Skeletal muscle tissue (tissue), 4 donors: ENCODE data around the gene FBXO31. TPM values are rescaled to one million over a fixed set of nuclear protein-coding genes. Genes with fewer than 3 reads are reported as not detected.
A peak's percentile ranks its signal among the peaks of the same experiment; 100 is the strongest.

Experiments
- H3K27ac ChIP-seq: one replicate; pipeline ENCODE4 v1.7.0; 2013; ENCODE audit warnings: mild to moderate bottlenecking, low read depth, low read length, inconsistent platforms
- H3K27me3 ChIP-seq, 3 donors: one replicate each; pipeline ENCODE4 v1.7.0; 2013; ENCODE audit warnings: low read length in 3 of 3; ENCODE audit not compliant: control insufficient read depth in 3 of 3, insufficient read depth in 3 of 3
- H3K36me3 ChIP-seq, 3 donors: one replicate each; pipeline ENCODE4 v1.7.0; 2013; ENCODE audit warnings: low read length in 3 of 3; ENCODE audit not compliant: control insufficient read depth in 3 of 3, insufficient read depth in 3 of 3
- H3K4me1 ChIP-seq, 3 donors: one replicate each; pipeline ENCODE4 v1.7.0; 2013; ENCODE audit warnings: low read length in 3 of 3, mild to moderate bottlenecking in 3 of 3; ENCODE audit not compliant: control insufficient read depth in 3 of 3, insufficient read depth in 3 of 3
- H3K4me3 ChIP-seq, 3 donors: one replicate each; pipeline ENCODE4 v1.7.0; 2013; ENCODE audit warnings: low read length in 3 of 3
- H3K9ac ChIP-seq, 3 donors: one replicate each; pipeline ENCODE4 v1.7.0; 2013; ENCODE audit warnings: low read length in 3 of 3, mild to moderate bottlenecking in 3 of 3, moderate library complexity in 2 of 3, low read depth in 1 of 3
- H3K9me3 ChIP-seq, 3 donors: one replicate each; pipeline ENCODE4 v1.7.0; 2013; ENCODE audit warnings: low read length in 3 of 3; ENCODE audit not compliant: control insufficient read depth in 3 of 3
- total RNA-seq: library from RNA; depleted of rRNA; stranded (reverse); fragments of >200 nt; gene quantifications from one replicate; pipeline ENCODE4 v1.2.3, GENCODE V29; 2014
- donor health status: Osteomylitis.

The FBXO31 gene
- total RNA-seq, 1 donor from 2014 or later: 26.6 TPM

DNA sequence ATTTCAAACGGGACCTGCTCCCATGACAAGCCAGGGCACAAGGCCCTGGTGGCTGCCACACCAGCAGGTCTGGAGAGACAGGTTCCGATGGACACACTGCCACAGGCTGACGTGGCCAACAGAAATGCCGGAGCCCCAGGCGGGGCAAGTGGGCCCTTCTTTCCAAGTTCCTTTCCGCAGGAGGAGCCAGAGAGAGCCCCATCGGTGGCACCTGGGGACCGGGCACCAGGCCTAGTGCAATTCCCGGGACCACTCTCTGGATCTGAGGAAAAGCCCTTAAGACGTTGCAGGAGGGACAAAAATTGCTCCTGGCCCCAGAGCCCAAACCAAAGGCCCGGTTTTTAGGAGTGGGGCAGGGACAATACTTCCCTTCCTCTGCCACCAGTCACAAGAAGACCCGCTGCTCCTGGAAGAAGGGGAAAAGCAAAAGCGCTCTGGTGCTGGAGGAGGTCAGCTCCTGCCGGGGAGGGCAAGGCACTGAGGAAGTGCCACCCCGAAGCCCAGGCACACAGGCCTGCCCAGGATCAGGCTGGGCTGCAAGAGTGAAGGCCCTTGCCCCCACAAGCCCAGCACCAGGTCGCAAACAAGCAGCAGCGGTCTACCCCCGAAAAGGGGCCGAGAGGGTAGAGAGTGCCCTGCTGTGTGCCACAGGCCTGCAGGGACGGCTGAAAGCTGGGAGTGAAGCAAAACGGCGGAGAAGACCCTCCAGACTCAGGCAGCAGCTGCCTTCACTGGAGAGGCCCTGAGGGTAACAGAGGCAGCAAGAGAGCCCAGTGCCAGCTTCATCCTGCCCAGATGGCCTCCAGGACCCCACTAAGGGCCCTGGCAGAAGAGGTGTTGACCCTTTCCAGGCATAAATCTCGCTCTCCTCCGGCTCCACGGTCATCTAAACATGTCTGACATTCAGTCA is 37.7 kb upstream of the FBXO31 start:
- Histone ChIP-seq H3K27ac (no peak overlapping the region), H3K27me3 (no peaks in the 10 kb centered on the region), H3K9ac (no peak overlapping the region), H3K4me1 (peaks cover 0 to 2% (median 0%) of the 10 kb centered on the region in 3 donors), H3K36me3 (peaks cover 41 to 62% (median 49%) of the 10 kb centered on the region in 3 donors), H3K4me3 (no peak overlapping the region), H3K9me3 (no peaks in the 10 kb centered on the region)

- no peak overlapping the region for H3K9ac ChIP-seq
- H3K36me3 ChIP-seq: peaks cover 45 to 63% (median 53%) of the 10 kb centered on the region in 3 donors
Observed at GRCh38 chr16:87420026-87421002, 36.7 kb upstream of the FBXO31 start.

GRCh38 chr16:87418644-87419043 is 35.1 kb upstream of the FBXO31 start:
- Histone ChIP-seq H3K27ac (no peak overlapping the region), H3K4me3 (no peak overlapping the region), H3K9me3 (no peaks in the 10 kb centered on the region), H3K4me1 (peaks cover 0 to 2% (median 0%) of the 10 kb centered on the region in 3 donors), H3K27me3 (no peaks in the 10 kb centered on the region), H3K36me3 (peaks cover 52 to 62% (median 54%) of the 10 kb centered on the region in 3 donors), H3K9ac (no peak overlapping the region)

More at GRCh38 chr16:87420026-87421002, 36.7 kb upstream of the FBXO31 start:
- no peak overlapping the region for H3K4me3 ChIP-seq
- no peaks in the 10 kb centered on the region for H3K9me3 ChIP-seq
- no peaks in the 10 kb centered on the region for H3K27me3 ChIP-seq
- H3K27ac ChIP-seq: no peak overlapping the region
- peaks cover 0 to 2% (median 0%) of the 10 kb centered on the region in 3 donors for H3K4me1 ChIP-seq

DNA sequence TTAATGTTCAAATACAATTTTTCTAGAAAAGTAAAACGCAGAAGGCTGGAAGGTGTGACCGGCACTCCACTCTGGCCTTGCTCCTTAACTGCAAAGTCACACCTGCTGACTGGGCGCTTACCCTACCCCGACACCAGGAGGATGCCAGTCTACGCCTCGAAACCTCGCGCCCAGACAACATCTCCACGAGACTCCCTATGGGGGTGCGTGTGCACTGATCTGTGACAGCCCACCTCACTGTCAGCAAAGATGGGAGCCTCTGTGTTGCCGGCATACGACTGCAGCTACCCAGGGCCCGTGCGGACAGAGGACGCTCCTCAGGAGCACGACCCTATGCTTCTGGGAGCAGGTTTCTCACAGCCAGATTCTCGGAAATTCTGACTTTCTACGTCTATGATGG is 34.6 kb upstream of the FBXO31 start:
- H3K36me3 ChIP-seq: peaks cover 48 to 59% (median 54%) of the 10 kb centered on the region in 3 donors
- no peak overlapping the region for H3K27ac ChIP-seq
- H3K9me3 ChIP-seq: no peaks in the 10 kb centered on the region
- no peaks in the 10 kb centered on the region for H3K27me3 ChIP-seq
- peaks cover 0 to 2% (median 0%) of the 10 kb centered on the region in 3 donors for H3K4me1 ChIP-seq
- H3K9ac ChIP-seq: no peak overlapping the region
- H3K4me3 ChIP-seq: no peak overlapping the region

GRCh38 chr16:87417528-87417910 is 33.9 kb upstream of the FBXO31 start:
- no peaks in the 10 kb centered on the region for H3K27me3 ChIP-seq
- peaks cover 0 to 2% (median 0%) of the 10 kb centered on the region in 3 donors for H3K4me1 ChIP-seq
- H3K4me3 ChIP-seq: no peak overlapping the region
- H3K9ac ChIP-seq: no peak overlapping the region
- no peaks in the 10 kb centered on the region for H3K9me3 ChIP-seq
- peaks cover 48 to 61% (median 55%) of the 10 kb centered on the region in 3 donors for H3K36me3 ChIP-seq
- no peak overlapping the region for H3K27ac ChIP-seq

GRCh38 chr16:87416826-87417527 is 33.4 kb upstream of the FBXO31 start:
- H3K27me3 ChIP-seq: no peaks in the 10 kb centered on the region
- H3K4me3 ChIP-seq: no peak overlapping the region
- peaks cover 51 to 64% (median 58%) of the 10 kb centered on the region in 3 donors for H3K36me3 ChIP-seq
- no peaks in the 10 kb centered on the region for H3K9me3 ChIP-seq
- H3K4me1 ChIP-seq: peaks cover 0 to 2% (median 0%) of the 10 kb centered on the region in 3 donors
- H3K9ac ChIP-seq: peak overlapping the region in 1 of 3 donors; percentile 8
- no peak overlapping the region for H3K27ac ChIP-seq

GRCh38 chr16:87415441-87415840 is 31.9 kb upstream of the FBXO31 start:
- no peak overlapping the region for H3K4me3 ChIP-seq
- H3K27ac ChIP-seq: no peak overlapping the region
- H3K9me3 ChIP-seq: no peaks in the 10 kb centered on the region
- H3K36me3 ChIP-seq: peaks cover 57 to 62% (median 58%) of the 10 kb centered on the region in 3 donors
- H3K27me3 ChIP-seq: no peaks in the 10 kb centered on the region
- H3K4me1 ChIP-seq: peaks cover 0 to 2% (median 0%) of the 10 kb centered on the region in 3 donors
- H3K9ac ChIP-seq: no peak overlapping the region

- Histone ChIP-seq H3K27ac (no peak overlapping the region), H3K4me3 (no peak overlapping the region), H3K9ac (peak overlapping the region in 1 of 3 donors; percentile 3), H3K9me3 (no peaks in the 10 kb centered on the region), H3K4me1 (peaks cover 0 to 2% (median 0%) of the 10 kb centered on the region in 3 donors), H3K36me3 (peaks cover 55 to 65% (median 59%) of the 10 kb centered on the region in 3 donors), H3K27me3 (no peaks in the 10 kb centered on the region)
Observed at GRCh38 chr16:87414251-87414680, 30.7 kb upstream of the FBXO31 start.

DNA sequence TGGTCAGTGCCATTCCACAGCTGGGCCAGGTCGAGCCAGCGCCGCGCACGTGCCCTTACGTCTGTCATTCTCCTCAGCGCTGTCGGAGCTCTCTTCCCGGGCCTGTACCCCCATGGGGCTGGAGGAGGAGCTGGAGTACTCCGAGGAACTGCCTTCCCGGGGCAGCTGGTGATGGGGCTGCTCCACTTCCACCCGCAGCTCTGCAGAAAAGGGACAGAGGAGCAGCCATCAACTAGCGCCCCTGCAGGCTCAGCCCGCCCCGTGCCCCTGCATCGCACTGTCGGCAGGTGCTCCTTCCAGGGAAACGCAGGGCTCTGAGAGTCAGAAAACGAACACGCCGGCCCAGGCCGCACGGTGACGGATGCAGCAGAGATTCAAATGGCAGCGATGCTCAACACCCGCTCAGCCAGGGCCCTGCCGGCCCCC is 29.4 kb upstream of the FBXO31 start:
- H3K9ac ChIP-seq: no peak overlapping the region
- H3K4me3 ChIP-seq: no peak overlapping the region
- peaks cover 53 to 65% (median 55%) of the 10 kb centered on the region in 3 donors for H3K36me3 ChIP-seq

More for the DNA sequence above, 29.4 kb upstream of the FBXO31 start:
- peaks cover 0 to 2% (median 0%) of the 10 kb centered on the region in 3 donors for H3K4me1 ChIP-seq
- no peaks in the 10 kb centered on the region for H3K27me3 ChIP-seq
- no peak overlapping the region for H3K27ac ChIP-seq
- no peaks in the 10 kb centered on the region for H3K9me3 ChIP-seq
